H9 (cell line): ENCODE data around the gene CYP24A1. TPM values are rescaled to one million over a fixed set of nuclear protein-coding genes. Genes with fewer than 3 reads are reported as not detected.

Experiments
- DNase-seq: peaks from one replicate; pipeline ENCODE4 v3.0.0-alpha.2; 2017
- H2AFZ ChIP-seq: one replicate; pipeline ENCODE4 v1.6.1; 2013; ENCODE audit warnings: mild to moderate bottlenecking, low read length, control low read depth, moderate library complexity
- H2AK5ac ChIP-seq: 2 replicates; pipeline ENCODE4 v1.6.1; 2013; ENCODE audit warnings: low read length, control low read depth, mixed read lengths; ENCODE audit not compliant: insufficient read length
- H2BK120ac ChIP-seq: one replicate; pipeline ENCODE4 v1.6.1; 2013; ENCODE audit warnings: low read depth, mild to moderate bottlenecking, low read length, control low read depth, inconsistent platforms; ENCODE audit not compliant: poor library complexity, severe bottlenecking
- H2BK12ac ChIP-seq: 2 replicates; pipeline ENCODE4 v1.6.1; 2013; ENCODE audit warnings: low read length, control low read depth, mixed read lengths, low read depth; ENCODE audit not compliant: insufficient read length
- H2BK15ac ChIP-seq: 2 replicates; pipeline ENCODE4 v1.6.1; 2013; ENCODE audit warnings: low read depth, low read length, control low read depth
- H2BK20ac ChIP-seq: one replicate; pipeline ENCODE4 v1.6.1; 2013; ENCODE audit warnings: low read depth, mild to moderate bottlenecking, low read length, control low read depth, inconsistent platforms; ENCODE audit not compliant: poor library complexity, severe bottlenecking
- H2BK5ac ChIP-seq: 2 replicates; pipeline ENCODE4 v1.6.1; 2013; ENCODE audit warnings: low read length, control low read depth, mixed read lengths; ENCODE audit not compliant: insufficient read length
- H3K14ac ChIP-seq: 2 replicates; pipeline ENCODE4 v1.6.1; 2013; ENCODE audit warnings: low read length, control low read depth; ENCODE audit not compliant: insufficient read depth
- H3K18ac ChIP-seq: 2 replicates; pipeline ENCODE4 v1.6.1; 2013; ENCODE audit warnings: low read depth, mild to moderate bottlenecking, mixed read lengths, low read length, control low read depth; ENCODE audit not compliant: insufficient read length
- H3K23ac ChIP-seq: 2 replicates; pipeline ENCODE4 v1.6.1; 2013; ENCODE audit warnings: low read length, control low read depth, mixed read lengths, low read depth; ENCODE audit not compliant: insufficient read length
- H3K23me2 ChIP-seq: 2 replicates; pipeline ENCODE4 v1.6.1; 2013; ENCODE audit warnings: low read depth, mild to moderate bottlenecking, mixed read lengths, low read length, control low read depth; ENCODE audit not compliant: insufficient read length, poor library complexity, severe bottlenecking
- H3K27ac ChIP-seq: 2 replicates; pipeline ENCODE4 v1.5.1; 2013; ENCODE audit warnings: low read length, control low read depth, mixed read lengths, low read depth; ENCODE audit not compliant: insufficient read length
- H3K27me3 ChIP-seq: 2 replicates; pipeline ENCODE4 v1.6.1; 2013; ENCODE audit warnings: low read length, control low read depth, inconsistent platforms; ENCODE audit not compliant: insufficient read depth
- H3K4ac ChIP-seq: 2 replicates; pipeline ENCODE4 v1.6.1; 2013; ENCODE audit warnings: low read depth, mild to moderate bottlenecking, control low read depth, inconsistent platforms, low read length, moderate library complexity
- H3K4me1 ChIP-seq: 2 replicates; pipeline ENCODE4 v1.6.1; 2013; ENCODE audit warnings: low read length, control low read depth, inconsistent platforms; ENCODE audit not compliant: insufficient read depth
- H3K4me2 ChIP-seq: 2 replicates; pipeline ENCODE4 v1.6.1; 2013; ENCODE audit warnings: low read length, control low read depth, mixed read lengths; ENCODE audit not compliant: insufficient read length, insufficient read depth
- H3K56ac ChIP-seq: 2 replicates; pipeline ENCODE4 v1.6.1; 2013; ENCODE audit warnings: low read depth, mild to moderate bottlenecking, mixed read lengths, low read length, control low read depth; ENCODE audit not compliant: insufficient read length
- H3K79me1 ChIP-seq: 2 replicates; pipeline ENCODE4 v1.6.1; 2013; ENCODE audit warnings: low read depth, mild to moderate bottlenecking, moderate library complexity, low read length, control low read depth, inconsistent platforms; ENCODE audit not compliant: insufficient read depth, poor library complexity, severe bottlenecking
- H3K79me2 ChIP-seq: 2 replicates; pipeline ENCODE4 v1.6.1; 2013; ENCODE audit warnings: low read length, control low read depth, inconsistent platforms; ENCODE audit not compliant: insufficient read depth
- H3K9ac ChIP-seq: 2 replicates; pipeline ENCODE4 v1.6.1; 2013; ENCODE audit warnings: low read length, control low read depth, mixed read lengths; ENCODE audit not compliant: insufficient read length; ENCODE audit errors: extremely low read depth
- H3K9me3 ChIP-seq: one replicate; pipeline ENCODE4 v1.6.1; 2013; ENCODE audit warnings: low read depth, low read length, inconsistent platforms; ENCODE audit not compliant: control insufficient read depth
- H3T11ph ChIP-seq: one replicate; pipeline ENCODE4 v1.6.1; 2013; ENCODE audit warnings: mild to moderate bottlenecking, low read length, control low read depth, inconsistent platforms
- H4K20me1 ChIP-seq: one replicate; pipeline ENCODE4 v1.6.1; 2013; ENCODE audit not compliant: control insufficient read depth, insufficient read length, insufficient read depth
- H4K5ac ChIP-seq: 2 replicates; pipeline ENCODE4 v1.6.1; 2013; ENCODE audit warnings: low read depth, mild to moderate bottlenecking, mixed read lengths, low read length, control low read depth; ENCODE audit not compliant: insufficient read length
- H4K8ac ChIP-seq: replicated peaks from 2 replicates; pipeline ENCODE4 v1.6.1; 2013; ENCODE audit warnings: low read length, control low read depth, mixed read lengths, low read depth; ENCODE audit not compliant: insufficient read length
- H4K91ac ChIP-seq: 2 replicates; pipeline ENCODE4 v1.6.1; 2013; ENCODE audit warnings: low read depth, mild to moderate bottlenecking, moderate library complexity, mixed read lengths, low read length, control low read depth; ENCODE audit not compliant: insufficient read length
- H3K27ac Mint-ChIP-seq, 3 experiments: 2 replicates in 2 of 3; 3 replicates in 1 of 3; pipeline ENCODE4 v1.8.0; 2020 to 2021; ENCODE audit warnings: mixed read lengths in 3 of 3, mild to moderate bottlenecking in 1 of 3, moderate library complexity in 1 of 3
- H3K27me3 Mint-ChIP-seq: 2 replicates; pipeline ENCODE4 v1.8.0; 2021; ENCODE audit warnings: low read depth, mild to moderate bottlenecking, moderate library complexity, mixed read lengths
- H3K36me3 Mint-ChIP-seq, 3 experiments: 2 replicates in 2 of 3; 3 replicates in 1 of 3; pipeline ENCODE4 v1.8.0; 2020 to 2021; ENCODE audit warnings: low read depth in 3 of 3, mixed read lengths in 3 of 3; ENCODE audit not compliant: insufficient read depth in 1 of 3
- H3K4me1 Mint-ChIP-seq, 2 experiments: 2 replicates each; pipeline ENCODE4 v1.8.0; 2020; ENCODE audit warnings: mixed read lengths in 2 of 2
- H3K4me3 Mint-ChIP-seq, 2 experiments: 2 replicates in 1 of 2; 3 replicates in 1 of 2; pipeline ENCODE4 v1.8.0; 2020 to 2021; ENCODE audit warnings: mild to moderate bottlenecking in 2 of 2, mixed read lengths in 2 of 2, moderate library complexity in 1 of 2
- H3K9me3 Mint-ChIP-seq, 2 experiments: 2 replicates in 1 of 2; 3 replicates in 1 of 2; pipeline ENCODE4 v1.8.0; 2020; ENCODE audit warnings: mild to moderate bottlenecking in 2 of 2, mixed read lengths in 2 of 2, moderate library complexity in 1 of 2
- WGBS: extraction: QIAGEN DNeasy Blood & Tissue Kit; methylation state at CpG from one replicate; pipeline ENCODE4 v1.1.7; 2013; ENCODE audit warnings: missing lambda C conversion rate, low lambda C conversion rate, mixed read lengths; ENCODE audit not compliant: insufficient read length; ENCODE audit errors: extremely low coverage; 5-methylcytosine and 5-hydroxymethylcytosine counted together
- total RNA-seq: library from RNA; stranded (reverse); gene quantifications from 2 replicates; pipeline ENCODE4 v1.2.1, GENCODE V29; 2021
- TF ChIP-seq, protein P1 (sequence below): fragments of 200-600 bp; sonication (generic); conservative IDR thresholded peaks from 3 replicates; pipeline ENCODE4 v1.8.0; 2021; ENCODE audit warnings: antibody characterized with exemption, mild to moderate bottlenecking

Gene CYP24A1
- total RNA-seq, 1 experiment from 2014 or later = not detected

- H3K36me3 Mint-ChIP-seq = no peaks in the 10 kb centered on the region
These were observed 14.8 kb downstream of the CYP24A1 start for GRCh38 chr20:54158856-54159418.

More at GRCh38 chr20:54158856-54159418, 14.8 kb downstream of the CYP24A1 start:
- H3K9ac ChIP-seq = no peak overlapping the region
- H3K23me2 ChIP-seq = no peaks in the 10 kb centered on the region
- no peak overlapping the region for H3K14ac ChIP-seq
- Mint-ChIP-seq H3K4me1 (no peaks in the 10 kb centered on the region), H3K27ac (no peak overlapping the region), H3K4me3 (no peak overlapping the region), H3K9me3 (no peaks in the 10 kb centered on the region), H3K27me3 (no peaks in the 10 kb centered on the region)
- no peak overlapping the region for H3K4me2 ChIP-seq
- H2AK5ac ChIP-seq = no peak overlapping the region
- DNase-seq = no peak
- H2AFZ ChIP-seq = no peak overlapping the region
- TF ChIP-seq, protein P1, sequence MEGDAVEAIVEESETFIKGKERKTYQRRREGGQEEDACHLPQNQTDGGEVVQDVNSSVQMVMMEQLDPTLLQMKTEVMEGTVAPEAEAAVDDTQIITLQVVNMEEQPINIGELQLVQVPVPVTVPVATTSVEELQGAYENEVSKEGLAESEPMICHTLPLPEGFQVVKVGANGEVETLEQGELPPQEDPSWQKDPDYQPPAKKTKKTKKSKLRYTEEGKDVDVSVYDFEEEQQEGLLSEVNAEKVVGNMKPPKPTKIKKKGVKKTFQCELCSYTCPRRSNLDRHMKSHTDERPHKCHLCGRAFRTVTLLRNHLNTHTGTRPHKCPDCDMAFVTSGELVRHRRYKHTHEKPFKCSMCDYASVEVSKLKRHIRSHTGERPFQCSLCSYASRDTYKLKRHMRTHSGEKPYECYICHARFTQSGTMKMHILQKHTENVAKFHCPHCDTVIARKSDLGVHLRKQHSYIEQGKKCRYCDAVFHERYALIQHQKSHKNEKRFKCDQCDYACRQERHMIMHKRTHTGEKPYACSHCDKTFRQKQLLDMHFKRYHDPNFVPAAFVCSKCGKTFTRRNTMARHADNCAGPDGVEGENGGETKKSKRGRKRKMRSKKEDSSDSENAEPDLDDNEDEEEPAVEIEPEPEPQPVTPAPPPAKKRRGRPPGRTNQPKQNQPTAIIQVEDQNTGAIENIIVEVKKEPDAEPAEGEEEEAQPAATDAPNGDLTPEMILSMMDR = no peak
- H2BK5ac ChIP-seq = no peak overlapping the region
- H3T11ph ChIP-seq = no peak overlapping the region
- no peak overlapping the region for H2BK120ac ChIP-seq
- H3K4ac ChIP-seq = no peak overlapping the region
- H4K5ac ChIP-seq = no peak overlapping the region
- H4K20me1 ChIP-seq = no peaks in the 10 kb centered on the region
- H2BK20ac ChIP-seq = no peak overlapping the region
- H2BK15ac ChIP-seq = no peak overlapping the region
- no peak overlapping the region for H4K91ac ChIP-seq
- no peaks in the 10 kb centered on the region for H3K79me1 ChIP-seq
- no peak overlapping the region for H2BK12ac ChIP-seq
- no peak overlapping the region for H3K23ac ChIP-seq
- H3K56ac ChIP-seq = no peak overlapping the region
- H3K18ac ChIP-seq = no peak overlapping the region
- H3K27ac ChIP-seq = no peak overlapping the region
- no peaks in the 10 kb centered on the region for H3K79me2 ChIP-seq
- no peak overlapping the region for H4K8ac ChIP-seq
- no CpG with 5 or more reads among the region's 8 CpGs for WGBS
- H3K9me3 ChIP-seq = no peaks in the 10 kb centered on the region
- no peaks in the 10 kb centered on the region for H3K27me3 ChIP-seq
- H3K4me1 ChIP-seq = no peaks in the 10 kb centered on the region
